Daoy (cell line): ENCODE measurements around the gene RERG. TPM values are rescaled to one million over a fixed set of nuclear protein-coding genes. Genes with fewer than 3 reads are reported as not detected.
"Not testable (repeated sequence)": the region's sequence is repeated elsewhere in the genome, so short reads cannot be mapped to it uniquely, and the experiment has no call there.

Experiments
- DNase-seq: peaks from one replicate; pipeline ENCODE4 v3.0.0-alpha.2; 2015; ENCODE audit warnings: low read depth
- total RNA-seq: library from RNA; depleted of rRNA; stranded (reverse); fragments of >200 nt; shearing (Covaris generic); gene quantifications from 2 replicates; pipeline ENCODE4 v1.2.3, GENCODE V29; 2014; rRNA removed

RERG gene
- total RNA-seq, 1 experiment from 2014 or later: 0.40 TPM

GRCh38 chr12:15143467-15143866, 77.8 kb downstream of the RERG start:
- no peak for DNase-seq

DNA sequence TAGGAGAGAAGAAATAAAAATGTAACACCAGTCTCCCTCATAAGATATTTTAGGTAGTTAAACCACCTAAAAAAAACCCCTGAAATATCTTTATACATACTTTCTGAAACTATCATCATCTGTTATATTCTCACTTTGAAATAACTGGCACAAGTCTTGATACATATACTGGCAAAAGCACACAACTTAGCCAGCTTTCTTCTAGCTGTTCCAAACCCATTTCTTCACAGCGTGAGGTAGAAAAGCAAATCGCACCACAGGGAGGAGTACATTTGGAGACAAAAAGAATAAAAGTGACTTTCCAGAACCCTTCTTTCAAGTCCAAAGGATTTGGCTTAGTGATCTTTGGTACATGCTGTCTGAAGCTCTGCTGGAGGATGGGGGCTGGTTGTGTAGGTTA, 78.5 kb downstream of the RERG start:
- no peak for DNase-seq

DNA sequence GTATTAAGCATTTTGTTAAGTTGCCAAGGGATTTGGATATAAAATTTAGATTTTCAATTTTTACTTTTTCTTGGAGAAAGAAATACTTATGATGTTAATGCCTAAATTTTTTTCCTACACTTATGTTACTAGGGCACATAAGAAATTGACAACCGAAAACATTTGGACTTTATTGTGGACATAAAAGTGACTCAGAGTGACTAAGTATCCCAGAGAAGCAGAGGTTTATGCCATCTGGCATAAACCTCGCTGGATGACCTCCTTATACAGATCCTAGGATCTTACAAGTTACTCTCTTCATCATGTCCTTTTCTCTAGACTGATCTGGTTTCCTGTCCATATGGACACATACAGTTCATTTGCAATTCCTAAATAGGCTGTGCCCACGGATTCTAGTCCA, 89.8 kb downstream of the RERG start:
- peak; percentile 69 for DNase-seq

DNA sequence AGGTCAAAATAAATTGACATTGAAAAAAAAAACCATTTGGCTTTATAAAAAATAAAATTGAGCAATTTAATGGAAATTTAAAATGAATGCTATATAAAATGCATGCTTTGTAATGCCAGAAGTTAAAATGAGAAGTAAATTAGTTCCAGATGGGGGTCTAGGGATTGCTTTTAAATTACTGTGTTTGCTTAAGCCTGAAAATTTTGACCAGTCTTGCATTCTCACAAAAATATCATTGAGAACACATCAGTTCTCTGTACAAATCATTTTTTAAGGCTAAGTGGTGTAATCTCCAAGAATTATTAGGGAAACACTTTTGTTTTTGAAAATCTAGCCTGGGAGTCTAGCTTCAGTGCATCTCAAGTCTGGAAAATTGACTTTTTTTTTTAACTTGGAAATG, 90.7 kb downstream of the RERG start:
- no peak for DNase-seq

- no peak for DNase-seq
Measured at GRCh38 chr12:15123401-15123800, 97.8 kb downstream of the RERG start.

DNA sequence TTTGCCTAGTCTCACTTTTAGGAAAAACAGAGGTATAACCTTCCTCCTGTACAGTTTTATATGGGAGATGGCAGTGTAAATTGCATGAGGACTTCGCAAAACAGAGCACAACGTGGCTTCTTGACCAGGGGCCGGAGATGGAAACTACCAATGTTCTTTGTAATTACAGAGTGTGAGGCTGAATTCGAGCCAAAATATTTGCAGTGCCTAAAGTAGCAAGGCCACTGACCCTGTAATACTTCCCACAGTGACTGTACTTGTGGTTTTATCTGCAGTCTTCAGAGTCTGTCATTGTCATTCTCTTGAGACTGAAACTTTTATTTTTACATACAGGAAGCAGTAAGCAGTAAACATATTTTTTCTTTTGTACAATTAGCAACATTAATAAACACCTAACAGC, 98.9 kb downstream of the RERG start:
- no peak for DNase-seq

GRCh38 chr12:15118955-15119354, 102.3 kb downstream of the RERG start:
- no peak for DNase-seq

GRCh38 chr12:15116983-15117382, 104.2 kb downstream of the RERG start:
- no peak for DNase-seq

DNA sequence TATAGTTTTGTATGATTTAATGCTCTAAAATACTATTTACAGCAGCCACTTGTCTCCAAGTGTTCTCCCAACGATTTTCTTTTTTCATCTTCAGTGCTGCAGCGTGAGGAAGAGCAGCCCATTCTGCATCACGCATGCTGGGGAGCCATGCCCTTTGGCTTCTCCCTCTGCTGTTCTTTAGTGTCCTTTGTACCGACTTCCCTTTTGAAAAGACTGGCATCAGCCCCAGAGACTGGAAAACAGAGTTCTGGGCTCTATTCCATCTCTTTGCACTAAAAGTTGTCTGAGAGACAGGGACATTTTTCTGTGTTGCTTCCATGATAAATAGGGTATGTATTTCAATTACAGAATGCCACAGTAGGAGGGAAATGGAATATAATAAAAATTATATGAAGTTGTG, 105.1 kb downstream of the RERG start:
- no peak for DNase-seq

GRCh38 chr12:15115434-15115833, 105.8 kb downstream of the RERG start:
- no peak for DNase-seq

DNA sequence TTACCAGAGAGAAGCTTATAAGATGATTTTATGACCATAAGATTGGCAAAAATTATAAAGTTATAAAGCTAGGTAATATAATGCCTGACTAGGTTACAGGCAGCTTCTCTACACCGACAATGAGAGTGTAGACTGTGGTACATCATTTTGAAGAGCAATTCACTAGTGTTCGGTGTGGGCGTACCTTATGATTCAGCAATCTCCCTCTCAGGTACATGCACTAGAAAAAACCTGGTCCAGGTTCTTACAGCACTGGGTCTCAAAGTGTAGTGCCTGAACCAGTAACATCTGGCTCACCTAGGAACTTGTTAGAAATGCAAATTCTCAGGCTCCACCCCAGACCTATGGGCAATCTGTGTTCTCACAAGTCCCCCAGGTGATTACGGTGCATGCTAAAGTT, 106.7 kb downstream of the RERG start:
- no peak for DNase-seq

- DNase-seq: no peak
Measured at GRCh38 chr12:15092826-15093225, 128.4 kb downstream of the RERG start.

DNA sequence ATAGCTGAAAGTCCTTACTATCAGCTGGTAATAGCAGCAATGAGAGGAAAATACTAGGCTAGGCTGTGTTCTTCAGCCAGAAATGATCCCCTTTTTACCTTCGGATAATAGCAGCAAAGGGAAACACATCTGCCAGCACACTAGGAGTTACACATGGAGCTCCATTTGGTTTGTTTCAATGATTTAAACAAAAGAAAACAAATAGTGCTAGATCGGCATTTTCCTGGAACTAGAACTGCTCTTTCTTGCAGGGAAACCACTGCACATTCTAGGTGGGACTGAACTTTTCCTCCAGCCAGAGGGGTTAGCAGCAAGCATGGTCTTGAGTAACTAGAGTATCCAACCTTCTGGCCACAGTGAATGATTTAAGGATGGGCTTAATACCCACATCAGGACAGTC, 130.8 kb downstream of the RERG start:
- no peak for DNase-seq

DNA sequence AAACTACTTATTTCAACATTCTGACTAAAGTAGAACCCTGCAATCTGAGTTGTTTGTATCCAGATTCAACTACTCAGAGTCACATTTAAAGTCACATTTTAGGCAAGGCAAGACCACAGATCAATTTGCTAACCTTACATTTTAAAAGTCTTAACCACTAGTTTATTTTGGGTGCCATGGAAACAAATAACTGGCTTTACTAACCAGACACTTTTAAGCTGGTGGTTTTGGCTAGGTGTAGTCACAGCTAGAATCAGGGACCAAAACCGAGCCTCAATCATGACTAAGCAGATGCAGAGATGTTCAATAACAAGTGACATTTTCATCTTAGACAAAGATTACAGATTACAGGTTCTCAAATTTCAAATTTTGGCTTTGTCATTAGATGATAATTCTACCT, 133.1 kb downstream of the RERG start:
- DNase-seq: peak; percentile 13

DNA sequence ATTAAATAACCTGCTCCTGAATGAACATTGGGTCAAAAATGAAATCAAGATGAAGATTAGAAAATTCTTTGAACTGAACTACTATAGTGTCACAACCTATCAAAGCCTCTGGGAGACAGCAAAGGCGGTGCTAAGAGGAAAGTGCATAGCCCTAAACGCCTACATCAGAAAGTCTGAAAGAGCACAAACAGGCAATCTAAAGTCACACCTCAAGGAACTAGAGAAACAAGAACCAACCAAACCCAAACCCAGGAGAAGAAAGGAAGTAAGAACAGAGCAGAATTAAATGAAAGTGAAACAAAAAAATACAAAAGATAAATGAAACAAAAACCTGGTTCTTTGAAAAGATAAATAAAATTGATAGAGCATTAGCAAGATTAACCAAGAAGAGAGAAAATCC, 143.5 kb downstream of the RERG start:
- not testable (repeated sequence) for DNase-seq

- DNase-seq: no peak
Measured at GRCh38 chr12:15074351-15074750, 146.9 kb downstream of the RERG start.

GRCh38 chr12:15059123-15059522, 162.1 kb downstream of the RERG start:
- no peak for DNase-seq

Other genes starting within 250 kb of the RERG start
- not detected in 2 replicates for gene PDE6H, start 248.4 kb downstream of the RERG start, total RNA-seq
- gene PTPRO, start 101.1 kb upstream of the RERG start, total RNA-seq: 1.5 and 3.0 TPM in 2 replicates